GM21515 (cell line): Measurements from ENCODE around the gene MAST4.

Source experiments
- ATAC-seq: cut with Tn5 transposase; IDR thresholded peaks from one replicate; pipeline ENCODE4 v1.9.1; 2021; ENCODE audit not compliant: unreplicated experiment

MAST4 gene

GRCh38 chr5:66603164-66603563 lies 7.0 kb downstream of the MAST4 start:
- no peak for ATAC-seq

- no peak for ATAC-seq
Observed at GRCh38 chr5:66603881-66604280, 7.7 kb downstream of the MAST4 start.

- ATAC-seq = no peak
Observed at GRCh38 chr5:66606713-66607112, 10.5 kb downstream of the MAST4 start.

GRCh38 chr5:66608501-66608900 lies 12.3 kb downstream of the MAST4 start:
- ATAC-seq = no peak

- no peak for ATAC-seq
Observed at GRCh38 chr5:66609615-66610014, 13.4 kb downstream of the MAST4 start.

GRCh38 chr5:66612226-66612625 lies 16.0 kb downstream of the MAST4 start:
- no peak for ATAC-seq

- no peak for ATAC-seq
Observed at GRCh38 chr5:66615136-66615535, 18.9 kb downstream of the MAST4 start.

- no peak for ATAC-seq
Observed at GRCh38 chr5:66615894-66616293, 19.7 kb downstream of the MAST4 start.

GRCh38 chr5:66616520-66617225 lies 20.5 kb downstream of the MAST4 start:
- no peak for ATAC-seq

- peak; percentile 64 for ATAC-seq
Observed at GRCh38 chr5:66617226-66617861, 21.2 kb downstream of the MAST4 start.

GRCh38 chr5:66617991-66618768 lies 22.0 kb downstream of the MAST4 start:
- peak; percentile 34 for ATAC-seq

- no peak for ATAC-seq
Observed at GRCh38 chr5:66620711-66621110, 24.5 kb downstream of the MAST4 start.

- no peak for ATAC-seq
Observed at GRCh38 chr5:66621146-66621545, 25.0 kb downstream of the MAST4 start.

GRCh38 chr5:66621736-66622135 lies 25.5 kb downstream of the MAST4 start:
- no peak for ATAC-seq

GRCh38 chr5:66628561-66628960 lies 32.4 kb downstream of the MAST4 start:
- ATAC-seq = no peak

- no peak for ATAC-seq
Observed at GRCh38 chr5:66629446-66629845, 33.3 kb downstream of the MAST4 start.

GRCh38 chr5:66633754-66634153 lies 37.6 kb downstream of the MAST4 start:
- ATAC-seq = no peak

- no peak for ATAC-seq
Observed at GRCh38 chr5:66634601-66635000, 38.4 kb downstream of the MAST4 start.

- ATAC-seq = no peak
Observed at GRCh38 chr5:66637994-66638393, 41.8 kb downstream of the MAST4 start.

- ATAC-seq = no peak
Observed at GRCh38 chr5:66639037-66639436, 42.8 kb downstream of the MAST4 start.

- no peak for ATAC-seq
Observed at GRCh38 chr5:66642538-66642937, 46.3 kb downstream of the MAST4 start.

GRCh38 chr5:66643387-66643786 lies 47.2 kb downstream of the MAST4 start:
- ATAC-seq = no peak
